Stimulated activated CD4-positive, alpha-beta T cell treated with anti-CD3 and anti-CD28 coated beads, TNF-alpha, amount 100 ng/mL, for 48 hours (primary cell): Measurements from ENCODE around the gene PCDHA8.
"Not testable (repeated sequence)": the region's sequence is repeated elsewhere in the genome, so short reads cannot be mapped to it uniquely, and the experiment has no call there.

Experiments
- DNase-seq, 3 donors: peaks; one replicate each; pipeline ENCODE4 v3.0.0-alpha.2; 2020; ENCODE audit warnings: low read depth in 3 of 3

The PCDHA8 gene

DNA sequence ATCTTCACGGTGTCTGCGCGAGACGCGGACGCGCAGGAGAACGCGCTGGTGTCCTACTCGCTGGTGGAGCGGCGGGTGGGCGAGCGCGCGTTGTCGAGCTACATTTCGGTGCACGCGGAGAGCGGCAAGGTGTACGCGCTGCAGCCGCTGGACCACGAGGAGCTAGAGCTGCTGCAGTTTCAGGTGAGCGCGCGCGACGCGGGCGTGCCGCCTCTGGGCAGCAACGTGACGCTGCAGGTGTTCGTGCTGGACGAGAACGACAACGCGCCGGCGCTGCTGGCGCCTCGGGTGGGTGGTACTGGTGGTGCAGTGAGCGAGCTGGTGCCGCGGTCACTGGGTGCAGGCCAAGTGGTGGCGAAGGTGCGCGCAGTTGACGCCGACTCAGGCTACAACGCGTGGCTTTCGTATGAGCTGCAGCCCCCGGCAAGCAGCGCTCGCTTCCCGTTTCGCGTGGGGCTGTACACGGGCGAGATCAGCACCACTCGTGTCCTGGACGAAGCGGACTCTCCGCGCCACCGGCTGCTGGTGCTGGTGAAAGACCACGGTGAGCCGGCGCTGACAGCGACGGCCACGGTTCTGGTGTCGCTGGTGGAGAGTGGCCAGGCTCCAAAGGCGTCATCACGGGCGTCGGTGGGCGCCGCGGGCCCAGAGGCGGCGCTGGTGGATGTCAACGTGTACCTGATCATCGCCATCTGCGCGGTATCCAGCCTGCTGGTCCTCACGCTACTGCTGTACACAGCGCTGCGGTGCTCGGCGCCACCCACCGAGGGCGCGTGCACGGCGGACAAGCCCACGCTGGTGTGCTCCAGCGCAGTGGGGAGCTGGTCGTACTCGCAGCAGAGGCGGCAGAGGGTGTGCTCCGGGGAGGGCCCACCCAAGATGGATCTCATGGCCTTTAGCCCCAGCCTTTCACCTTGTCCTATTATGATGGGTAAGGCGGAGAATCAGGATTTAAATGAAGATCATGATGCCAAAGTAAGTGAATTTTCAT is 11.2 kb upstream of the PCDHA8 start:
- not testable (repeated sequence) for DNase-seq

DNA sequence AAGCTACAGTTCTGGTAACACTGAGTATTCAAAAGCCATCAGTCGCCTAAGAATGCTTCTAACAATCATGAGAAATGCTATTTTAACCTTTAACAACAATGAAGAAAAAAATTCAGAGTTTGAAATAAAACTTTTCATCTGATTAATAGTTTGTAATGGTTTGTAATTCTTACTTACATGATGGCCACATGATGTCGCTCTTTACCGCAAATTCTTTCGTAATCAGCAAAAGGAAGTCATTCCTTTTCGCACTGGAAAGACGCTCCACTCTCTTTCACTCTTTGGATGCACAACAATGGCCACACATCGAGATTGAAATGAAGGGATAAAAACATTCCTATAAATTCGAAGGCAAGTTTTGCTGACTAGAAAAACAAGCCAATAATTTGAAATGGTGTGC is 7.0 kb upstream of the PCDHA8 start, which contains the start of gene PCDHA7:
Gene PCDHA7 (plus strand): TSS at position 277 of the 400 bp plus-strand sequence. CDS start 115 bp downstream, at position 392.
- no peak for DNase-seq

DNA sequence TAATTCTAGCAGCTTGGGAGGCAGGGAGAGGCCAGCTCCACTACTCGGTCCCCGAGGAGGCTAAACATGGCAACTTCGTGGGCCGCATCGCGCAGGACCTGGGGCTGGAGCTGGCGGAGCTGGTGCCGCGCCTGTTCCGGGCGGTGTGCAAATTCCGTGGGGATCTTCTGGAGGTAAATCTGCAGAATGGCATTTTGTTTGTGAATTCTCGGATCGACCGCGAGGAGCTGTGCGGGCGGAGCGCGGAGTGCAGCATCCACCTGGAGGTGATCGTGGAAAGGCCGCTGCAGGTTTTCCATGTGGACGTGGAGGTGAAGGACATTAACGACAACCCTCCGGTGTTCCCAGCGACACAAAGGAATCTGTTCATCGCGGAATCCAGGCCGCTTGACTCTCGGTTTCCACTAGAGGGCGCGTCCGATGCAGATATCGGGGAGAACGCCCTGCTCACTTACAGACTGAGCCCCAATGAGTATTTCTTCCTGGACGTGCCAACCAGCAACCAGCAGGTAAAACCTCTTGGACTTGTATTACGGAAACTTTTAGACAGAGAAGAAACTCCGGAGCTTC is 6.5 kb upstream of the PCDHA8 start:
- DNase-seq = not testable (repeated sequence)

DNA sequence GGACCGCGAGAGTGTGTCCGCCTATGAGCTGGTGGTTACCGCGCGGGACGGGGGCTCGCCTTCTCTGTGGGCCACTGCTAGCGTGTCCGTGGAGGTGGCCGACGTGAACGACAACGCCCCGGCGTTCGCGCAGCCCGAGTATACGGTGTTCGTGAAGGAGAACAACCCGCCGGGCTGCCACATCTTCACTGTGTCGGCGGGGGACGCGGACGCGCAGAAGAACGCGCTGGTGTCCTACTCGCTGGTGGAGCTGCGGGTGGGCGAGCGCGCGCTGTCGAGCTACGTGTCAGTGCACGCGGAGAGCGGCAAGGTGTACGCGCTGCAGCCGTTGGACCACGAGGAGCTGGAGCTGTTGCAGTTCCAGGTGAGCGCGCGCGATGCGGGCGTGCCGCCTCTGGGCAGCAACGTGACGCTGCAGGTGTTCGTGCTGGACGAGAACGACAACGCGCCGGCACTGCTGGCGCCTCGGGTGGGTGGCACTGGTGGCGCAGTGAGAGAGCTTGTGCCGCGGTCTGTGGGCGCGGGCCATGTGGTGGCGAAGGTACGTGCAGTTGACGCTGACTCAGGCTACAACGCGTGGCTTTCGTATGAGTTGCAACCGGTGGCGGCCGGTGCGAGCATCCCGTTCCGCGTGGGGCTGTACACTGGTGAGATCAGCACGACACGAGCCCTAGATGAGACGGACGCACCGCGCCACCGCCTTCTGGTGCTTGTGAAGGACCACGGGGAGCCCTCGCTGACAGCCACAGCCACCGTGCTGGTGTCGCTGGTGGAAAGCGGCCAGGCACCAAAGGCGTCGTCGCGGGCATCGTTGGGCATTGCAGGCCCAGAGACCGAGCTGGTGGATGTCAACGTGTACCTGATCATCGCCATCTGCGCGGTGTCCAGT is 5.1 kb upstream of the PCDHA8 start:
- no peak for DNase-seq

DNA sequence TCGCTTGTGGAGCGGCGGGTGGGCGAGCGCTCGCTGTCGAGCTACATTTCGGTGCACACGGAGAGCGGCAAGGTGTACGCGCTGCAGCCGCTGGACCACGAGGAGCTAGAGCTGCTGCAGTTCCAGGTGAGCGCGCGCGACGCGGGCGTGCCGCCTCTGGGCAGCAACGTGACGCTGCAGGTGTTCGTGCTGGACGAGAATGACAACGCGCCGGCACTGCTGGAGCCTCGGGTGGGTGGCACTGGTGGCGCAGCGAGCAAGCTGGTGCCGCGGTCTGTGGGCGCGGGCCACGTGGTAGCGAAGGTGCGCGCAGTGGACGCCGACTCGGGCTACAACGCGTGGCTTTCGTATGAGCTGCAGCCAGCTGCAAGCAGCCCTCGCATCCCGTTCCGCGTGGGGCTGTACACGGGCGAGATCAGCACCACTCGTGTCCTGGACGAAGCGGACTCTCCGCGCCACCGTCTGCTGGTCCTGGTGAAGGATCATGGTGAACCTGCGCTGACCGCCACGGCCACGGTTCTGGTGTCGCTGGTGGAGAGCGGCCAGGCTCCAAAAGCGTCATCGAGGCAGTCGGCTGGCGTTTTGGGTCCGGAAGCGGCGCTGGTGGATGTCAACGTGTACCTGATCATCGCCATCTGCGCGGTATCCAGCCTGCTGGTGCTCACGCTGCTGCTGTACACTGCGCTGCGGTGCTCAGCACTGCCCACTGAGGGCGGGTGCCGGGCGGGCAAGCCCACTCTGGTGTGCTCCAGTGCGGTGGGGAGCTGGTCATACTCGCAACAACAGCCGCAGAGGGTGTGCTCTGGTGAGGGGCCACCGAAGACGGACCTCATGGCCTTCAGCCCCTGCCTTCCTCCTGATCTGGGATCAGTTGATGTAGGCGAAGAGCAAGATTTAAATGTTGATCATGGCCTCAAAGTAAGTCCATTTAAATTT is 2.1 kb downstream of the PCDHA8 start:
- DNase-seq = no peak

DNA sequence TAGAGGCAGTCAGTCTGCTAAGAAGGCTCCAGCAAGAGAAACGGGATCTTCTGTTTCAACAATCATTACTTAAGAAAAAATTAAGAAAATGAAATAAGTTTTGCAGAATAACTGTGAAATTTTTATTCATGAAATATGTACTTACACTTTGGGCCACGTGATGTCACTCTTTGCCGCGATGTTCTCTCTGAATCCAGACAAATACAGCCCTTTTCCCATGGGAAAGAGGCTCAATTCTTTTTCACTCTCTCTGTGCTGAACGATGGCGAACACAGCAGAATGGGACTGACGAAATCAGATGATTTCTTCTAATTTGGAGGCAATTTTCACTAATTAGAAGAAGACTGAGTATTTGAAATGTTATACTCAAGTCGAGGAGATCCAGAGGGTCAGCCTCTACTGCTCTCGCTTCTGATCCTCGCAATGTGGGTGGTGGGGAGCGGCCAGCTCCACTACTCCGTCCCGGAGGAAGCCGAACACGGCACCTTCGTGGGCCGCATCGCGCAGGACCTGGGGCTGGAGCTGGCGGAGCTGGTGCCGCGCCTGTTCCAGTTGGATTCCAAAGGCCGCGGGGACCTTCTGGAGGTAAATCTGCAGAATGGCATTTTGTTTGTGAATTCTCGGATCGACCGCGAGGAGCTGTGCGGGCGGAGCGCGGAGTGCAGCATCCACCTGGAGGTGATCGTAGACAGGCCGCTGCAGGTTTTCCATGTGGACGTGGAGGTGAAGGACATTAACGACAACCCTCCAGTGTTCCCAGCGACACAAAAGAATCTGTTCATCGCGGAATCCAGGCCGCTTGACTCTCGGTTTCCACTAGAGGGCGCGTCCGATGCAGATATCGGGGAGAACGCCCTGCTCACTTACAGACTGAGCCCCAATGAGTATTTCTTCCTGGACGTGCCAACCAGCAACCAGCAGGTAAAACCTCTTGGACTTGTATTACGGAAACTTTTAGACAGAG is 7.4 kb downstream of the PCDHA8 start, which contains the start of gene PCDHA9:
Gene PCDHA9 (plus strand): TSS at position 244 of the 964 bp plus-strand sequence. CDS start 114 bp downstream, at position 358.
- DNase-seq = not testable (repeated sequence)

DNA sequence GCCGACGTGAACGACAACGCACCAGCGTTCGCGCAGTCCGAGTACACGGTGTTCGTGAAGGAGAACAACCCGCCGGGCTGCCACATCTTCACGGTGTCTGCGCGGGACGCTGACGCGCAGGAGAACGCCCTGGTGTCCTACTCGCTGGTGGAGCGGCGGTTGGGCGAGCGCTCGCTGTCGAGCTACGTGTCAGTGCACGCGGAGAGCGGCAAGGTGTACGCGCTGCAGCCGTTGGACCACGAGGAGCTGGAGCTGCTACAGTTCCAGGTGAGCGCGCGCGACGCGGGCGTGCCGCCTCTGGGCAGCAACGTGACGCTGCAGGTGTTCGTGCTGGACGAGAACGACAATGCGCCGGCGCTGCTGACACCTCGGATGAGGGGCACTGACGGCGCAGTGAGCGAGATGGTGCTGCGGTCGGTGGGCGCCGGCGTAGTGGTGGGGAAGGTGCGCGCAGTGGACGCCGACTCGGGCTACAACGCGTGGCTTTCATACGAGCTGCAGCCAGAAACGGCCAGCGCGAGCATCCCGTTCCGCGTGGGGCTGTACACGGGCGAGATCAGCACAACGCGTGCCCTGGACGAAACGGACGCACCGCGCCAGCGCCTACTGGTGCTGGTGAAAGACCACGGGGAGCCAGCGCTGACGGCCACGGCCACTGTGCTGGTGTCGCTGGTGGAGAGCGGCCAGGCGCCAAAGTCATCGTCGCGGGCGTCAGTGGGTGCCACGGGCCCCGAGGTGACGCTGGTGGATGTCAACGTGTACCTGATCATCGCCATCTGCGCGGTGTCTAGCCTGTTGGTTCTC is 9.0 kb downstream of the PCDHA8 start:
- DNase-seq = not testable (repeated sequence)

DNA sequence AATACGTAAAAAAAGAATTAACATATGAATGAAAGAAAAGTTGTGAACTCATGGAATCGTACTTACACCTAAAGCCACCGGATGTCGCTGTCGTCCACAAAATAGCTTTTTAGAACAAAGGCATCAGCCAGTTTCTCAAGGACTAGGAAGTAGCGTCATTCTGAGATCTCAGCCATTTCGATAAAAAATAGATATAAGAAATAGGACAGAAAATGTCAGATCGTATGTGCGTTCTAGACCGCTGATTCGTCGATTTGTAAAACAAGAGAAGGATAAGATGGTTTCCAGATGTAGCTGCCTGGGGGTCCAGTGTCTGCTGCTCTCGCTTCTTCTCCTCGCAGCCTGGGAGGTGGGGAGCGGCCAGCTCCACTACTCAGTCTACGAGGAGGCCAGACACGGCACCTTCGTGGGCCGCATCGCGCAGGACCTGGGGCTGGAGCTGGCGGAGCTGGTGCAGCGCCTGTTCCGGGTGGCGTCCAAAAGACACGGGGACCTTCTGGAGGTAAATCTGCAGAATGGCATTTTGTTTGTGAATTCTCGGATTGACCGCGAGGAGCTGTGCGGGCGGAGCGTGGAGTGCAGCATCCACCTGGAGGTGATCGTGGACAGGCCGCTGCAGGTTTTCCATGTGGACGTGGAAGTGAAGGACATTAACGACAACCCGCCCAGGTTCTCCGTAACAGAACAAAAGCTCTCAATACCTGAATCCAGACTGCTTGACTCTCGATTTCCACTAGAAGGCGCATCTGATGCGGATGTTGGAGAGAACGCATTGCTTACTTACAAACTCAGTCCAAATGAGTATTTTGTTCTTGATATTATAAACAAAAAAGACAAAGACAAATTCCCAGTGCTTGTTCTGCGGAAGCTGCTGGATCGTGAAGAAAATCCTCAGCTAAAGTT is 15.0 kb downstream of the PCDHA8 start, which contains the start of gene PCDHA10:
Gene PCDHA10 (plus strand): TSS at position 126 of the 903 bp plus-strand sequence. CDS start 152 bp downstream, at position 278.
- no peak for DNase-seq

DNA sequence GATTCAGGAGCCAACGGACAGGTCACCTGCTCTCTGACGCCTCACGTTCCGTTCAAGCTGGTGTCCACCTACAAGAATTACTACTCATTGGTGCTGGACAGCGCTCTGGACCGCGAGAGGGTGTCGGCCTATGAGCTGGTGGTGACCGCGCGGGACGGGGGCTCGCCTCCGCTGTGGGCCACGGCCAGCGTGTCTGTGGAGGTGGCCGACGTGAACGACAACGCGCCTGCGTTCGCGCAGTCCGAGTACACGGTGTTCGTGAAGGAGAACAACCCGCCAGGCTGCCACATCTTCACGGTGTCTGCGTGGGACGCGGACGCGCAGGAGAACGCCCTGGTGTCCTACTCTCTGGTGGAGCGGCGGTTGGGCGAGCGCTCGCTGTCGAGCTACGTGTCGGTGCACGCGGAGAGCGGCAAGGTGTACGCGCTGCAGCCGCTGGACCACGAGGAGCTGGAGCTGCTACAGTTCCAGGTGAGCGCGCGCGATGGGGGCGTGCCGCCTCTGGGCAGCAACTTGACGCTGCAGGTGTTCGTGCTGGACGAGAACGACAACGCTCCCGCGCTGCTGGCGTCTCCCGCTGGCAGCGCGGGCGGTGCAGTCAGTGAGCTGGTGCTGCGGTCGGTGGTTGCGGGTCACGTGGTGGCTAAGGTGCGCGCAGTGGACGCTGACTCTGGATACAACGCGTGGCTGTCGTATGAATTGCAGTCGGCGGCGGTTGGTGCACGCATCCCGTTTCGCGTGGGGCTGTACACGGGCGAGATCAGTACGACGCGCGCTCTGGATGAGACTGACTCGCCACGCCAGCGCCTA is 16.4 kb downstream of the PCDHA8 start:
- no peak for DNase-seq

DNA sequence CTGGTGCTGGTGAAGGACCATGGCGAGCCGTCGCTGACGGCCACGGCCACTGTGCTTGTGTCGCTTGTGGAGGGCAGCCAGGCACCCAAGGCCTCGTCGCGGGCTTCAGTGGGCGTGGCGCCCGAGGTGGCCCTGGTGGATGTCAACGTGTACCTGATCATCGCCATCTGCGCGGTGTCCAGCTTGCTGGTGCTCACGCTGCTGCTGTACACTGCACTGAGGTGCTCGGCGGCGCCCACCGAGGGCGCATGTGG is 16.9 kb downstream of the PCDHA8 start:
- no peak for DNase-seq

DNA sequence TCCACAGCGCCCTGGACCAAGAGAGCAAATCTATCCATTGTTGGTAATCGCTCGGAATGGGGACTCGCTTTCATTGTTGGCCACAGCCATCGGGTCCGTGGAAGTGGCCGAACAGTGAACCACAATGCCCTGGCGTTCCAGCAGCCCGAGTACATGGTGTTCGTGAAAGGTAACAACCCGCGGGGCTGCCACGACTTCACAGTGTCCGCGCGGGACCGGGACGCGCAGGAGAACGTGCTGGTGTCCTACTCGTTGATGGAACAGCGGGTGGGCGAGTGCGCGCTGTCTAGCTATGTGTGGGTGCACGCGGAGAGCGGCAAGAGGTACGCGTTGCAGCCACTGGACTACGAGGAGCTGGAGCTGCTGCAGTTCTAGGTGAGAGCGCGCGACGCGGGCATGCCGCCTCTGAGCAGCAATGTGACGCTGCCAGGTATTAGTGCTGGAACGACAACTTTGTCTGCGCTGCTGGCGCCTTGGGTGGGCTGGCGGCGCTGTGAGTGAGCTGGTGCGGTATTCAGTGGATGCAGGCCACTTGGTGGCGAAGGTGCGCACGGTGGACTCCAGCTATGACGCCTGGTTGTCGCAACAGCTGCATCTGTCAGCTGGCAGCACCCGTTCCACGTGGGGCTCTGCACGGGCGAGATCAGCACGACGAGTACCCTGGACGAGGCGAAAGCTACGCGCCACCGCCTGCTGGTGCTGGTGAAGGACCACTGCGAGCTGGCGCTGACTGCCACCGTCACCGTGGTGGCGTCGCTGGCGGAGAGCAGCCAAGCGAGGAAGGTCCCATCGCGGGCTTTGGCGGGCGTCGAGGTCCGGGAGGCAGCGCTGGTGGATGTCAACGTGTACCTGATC is 21.7 kb downstream of the PCDHA8 start:
- DNase-seq = no peak

DNA sequence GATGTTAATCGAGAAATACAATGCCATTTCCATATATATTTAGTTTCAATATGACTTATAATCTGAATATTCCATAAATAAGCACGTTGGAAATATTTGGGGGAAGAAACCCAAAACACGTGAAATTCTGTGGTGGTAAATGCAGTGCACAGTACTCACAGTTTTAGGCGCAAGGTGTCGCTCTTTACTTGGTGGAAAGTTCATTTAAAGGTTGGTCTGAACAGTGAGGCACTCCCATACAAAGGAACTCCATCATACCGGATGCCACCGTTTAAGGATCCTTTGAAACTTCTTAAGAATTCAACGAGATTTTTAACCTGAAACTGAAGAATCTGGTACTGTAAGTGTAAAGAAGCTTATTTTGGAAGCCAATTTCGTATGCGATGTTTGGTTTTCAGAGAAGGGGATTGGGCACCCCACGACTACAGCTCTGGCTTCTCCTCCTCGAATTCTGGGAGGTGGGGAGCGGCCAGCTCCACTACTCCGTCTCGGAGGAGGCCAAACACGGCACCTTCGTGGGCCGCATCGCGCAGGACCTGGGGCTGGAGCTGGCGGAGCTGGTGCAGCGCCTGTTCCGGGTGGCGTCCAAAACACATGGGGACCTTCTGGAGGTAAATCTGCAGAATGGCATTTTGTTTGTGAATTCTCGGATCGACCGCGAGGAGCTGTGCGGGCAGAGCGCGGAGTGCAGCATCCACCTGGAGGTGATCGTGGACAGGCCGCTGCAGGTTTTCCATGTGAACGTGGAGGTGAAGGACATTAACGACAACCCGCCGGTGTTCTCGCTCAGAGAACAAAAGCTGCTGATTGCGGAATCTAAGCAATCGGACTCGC is 28.0 kb downstream of the PCDHA8 start, which contains the start of gene PCDHA11:
Gene PCDHA11 (plus strand): TSS at position 237 of the 834 bp plus-strand sequence. CDS start 147 bp downstream, at position 384.
- no peak for DNase-seq

DNA sequence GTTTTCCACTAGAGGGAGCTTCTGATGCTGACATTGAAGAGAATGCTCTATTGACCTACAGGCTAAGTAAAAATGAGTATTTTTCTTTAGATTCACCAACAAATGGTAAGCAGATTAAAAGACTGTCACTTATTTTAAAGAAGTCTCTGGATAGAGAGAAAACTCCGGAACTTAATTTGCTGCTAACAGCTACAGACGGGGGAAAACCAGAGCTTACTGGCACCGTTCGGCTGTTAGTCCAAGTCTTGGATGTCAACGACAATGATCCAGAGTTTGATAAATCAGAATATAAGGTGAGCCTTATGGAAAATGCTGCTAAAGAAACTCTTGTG is 28.5 kb downstream of the PCDHA8 start:
- no peak for DNase-seq

DNA sequence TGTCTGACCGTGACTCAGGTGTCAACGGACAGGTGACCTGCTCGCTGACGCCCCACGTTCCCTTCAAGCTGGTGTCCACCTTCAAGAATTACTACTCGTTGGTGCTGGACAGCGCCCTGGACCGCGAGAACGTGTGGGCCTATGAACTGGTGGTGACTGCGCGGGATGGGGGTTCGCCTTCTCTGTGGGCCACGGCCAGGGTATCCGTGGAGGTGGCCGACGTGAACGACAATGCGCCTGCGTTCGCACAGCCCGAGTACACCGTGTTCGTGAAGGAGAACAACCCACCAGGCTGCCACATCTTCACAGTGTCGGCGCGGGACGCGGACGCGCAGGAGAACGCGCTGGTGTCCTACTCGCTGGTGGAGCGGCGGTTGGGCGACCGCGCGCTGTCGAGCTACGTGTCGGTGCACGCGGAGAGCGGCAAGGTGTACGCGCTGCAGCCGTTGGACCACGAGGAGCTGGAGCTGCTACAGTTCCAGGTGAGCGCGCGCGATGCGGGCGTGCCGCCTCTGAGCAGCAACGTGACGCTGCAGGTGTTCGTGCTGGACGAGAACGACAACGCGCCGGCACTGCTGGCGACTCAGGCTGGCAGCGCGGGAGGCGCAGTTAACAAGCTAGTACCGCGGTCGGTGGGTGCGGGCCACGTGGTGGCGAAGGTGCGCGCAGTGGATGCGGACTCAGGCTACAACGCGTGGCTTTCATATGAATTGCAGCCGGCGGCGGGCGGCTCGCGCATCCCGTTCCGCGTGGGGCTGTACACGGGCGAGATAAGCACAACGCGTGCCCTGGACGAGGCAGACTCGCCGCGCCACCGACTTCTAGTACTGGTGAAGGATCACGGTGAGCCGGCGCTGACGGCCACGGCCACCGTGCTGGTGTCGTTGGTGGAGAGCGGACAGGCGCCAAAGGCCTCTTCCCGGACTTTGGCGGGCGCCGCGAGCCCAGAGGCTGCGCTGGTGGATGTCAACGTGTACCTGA is 29.5 kb downstream of the PCDHA8 start:
- DNase-seq = no peak
